Panc1 (cell line): Measurements from ENCODE around the gene ISYNA1.

Source experiments
- POLR2AphosphoS5 ChIP-seq: IDR thresholded peaks from 2 replicates; pipeline ENCODE4 v1.6.1; 2012; ENCODE audit warnings: mild to moderate bottlenecking, low read depth, low read length, moderate library complexity
- TCF7L2 ChIP-seq: IDR thresholded peaks from 2 replicates; pipeline ENCODE4 v1.6.1; 2011; ENCODE audit warnings: mild to moderate bottlenecking, low read depth, low read length, inconsistent platforms
- TF ChIP-seq, protein P1 (sequence below): fragments of 450-650 bp; IDR thresholded peaks from 2 replicates; pipeline ENCODE4 v1.5.1; 2017; ENCODE audit warnings: mild to moderate bottlenecking
- TF ChIP-seq, protein P2 (sequence below), 2 experiments: IDR thresholded peaks; 2 replicates each; pipeline ENCODE4 v1.6.1; 2011 to 2012; ENCODE audit warnings: low read depth in 2 of 2, control low read depth in 1 of 2, low read length in 1 of 2, mild to moderate bottlenecking in 1 of 2, moderate library complexity in 1 of 2; ENCODE audit not compliant: insufficient read depth in 1 of 2

DNA sequence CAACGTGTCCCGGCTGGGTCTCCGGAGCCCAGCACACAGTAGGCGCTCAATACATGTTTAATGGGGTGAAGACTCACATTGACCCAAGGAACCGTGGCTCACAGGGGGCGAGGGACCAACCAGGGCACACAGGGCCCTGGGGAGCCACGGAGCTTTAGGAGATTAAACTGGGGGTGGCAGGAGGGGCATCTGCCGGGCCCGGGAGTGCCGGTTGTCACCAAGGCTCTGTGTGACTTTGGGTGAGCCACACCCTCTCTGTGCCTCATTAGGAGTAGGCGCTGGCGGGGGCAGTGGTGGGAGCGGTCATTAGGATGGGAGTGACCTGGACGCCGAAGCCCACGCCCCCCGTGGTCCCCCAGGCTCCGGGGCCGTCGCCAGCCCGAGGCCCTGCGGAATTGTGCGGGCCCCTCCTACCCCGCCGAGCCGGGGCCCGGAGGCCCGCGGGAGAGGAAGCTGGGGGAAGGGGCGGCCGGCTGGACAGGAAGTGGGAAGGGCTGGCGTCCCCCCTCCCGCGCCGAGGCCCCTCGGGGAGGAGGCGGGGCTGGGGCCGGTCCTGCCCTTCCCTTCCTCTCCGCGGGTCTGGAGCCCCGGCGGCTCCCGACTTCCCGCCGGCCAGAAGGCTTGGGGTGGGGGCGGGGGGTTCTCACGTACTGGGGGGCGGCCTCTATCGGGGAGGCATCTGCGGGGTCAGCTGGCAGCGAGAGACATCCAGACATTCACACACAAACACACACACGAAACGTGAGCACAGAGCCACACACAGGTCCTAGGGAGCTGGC lies 20.5 kb downstream of the ISYNA1 start:
- TF ChIP-seq, protein P1, sequence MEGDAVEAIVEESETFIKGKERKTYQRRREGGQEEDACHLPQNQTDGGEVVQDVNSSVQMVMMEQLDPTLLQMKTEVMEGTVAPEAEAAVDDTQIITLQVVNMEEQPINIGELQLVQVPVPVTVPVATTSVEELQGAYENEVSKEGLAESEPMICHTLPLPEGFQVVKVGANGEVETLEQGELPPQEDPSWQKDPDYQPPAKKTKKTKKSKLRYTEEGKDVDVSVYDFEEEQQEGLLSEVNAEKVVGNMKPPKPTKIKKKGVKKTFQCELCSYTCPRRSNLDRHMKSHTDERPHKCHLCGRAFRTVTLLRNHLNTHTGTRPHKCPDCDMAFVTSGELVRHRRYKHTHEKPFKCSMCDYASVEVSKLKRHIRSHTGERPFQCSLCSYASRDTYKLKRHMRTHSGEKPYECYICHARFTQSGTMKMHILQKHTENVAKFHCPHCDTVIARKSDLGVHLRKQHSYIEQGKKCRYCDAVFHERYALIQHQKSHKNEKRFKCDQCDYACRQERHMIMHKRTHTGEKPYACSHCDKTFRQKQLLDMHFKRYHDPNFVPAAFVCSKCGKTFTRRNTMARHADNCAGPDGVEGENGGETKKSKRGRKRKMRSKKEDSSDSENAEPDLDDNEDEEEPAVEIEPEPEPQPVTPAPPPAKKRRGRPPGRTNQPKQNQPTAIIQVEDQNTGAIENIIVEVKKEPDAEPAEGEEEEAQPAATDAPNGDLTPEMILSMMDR: no peak
- no peak for TF ChIP-seq POLR2AphosphoS5
- TF ChIP-seq, protein P2, sequence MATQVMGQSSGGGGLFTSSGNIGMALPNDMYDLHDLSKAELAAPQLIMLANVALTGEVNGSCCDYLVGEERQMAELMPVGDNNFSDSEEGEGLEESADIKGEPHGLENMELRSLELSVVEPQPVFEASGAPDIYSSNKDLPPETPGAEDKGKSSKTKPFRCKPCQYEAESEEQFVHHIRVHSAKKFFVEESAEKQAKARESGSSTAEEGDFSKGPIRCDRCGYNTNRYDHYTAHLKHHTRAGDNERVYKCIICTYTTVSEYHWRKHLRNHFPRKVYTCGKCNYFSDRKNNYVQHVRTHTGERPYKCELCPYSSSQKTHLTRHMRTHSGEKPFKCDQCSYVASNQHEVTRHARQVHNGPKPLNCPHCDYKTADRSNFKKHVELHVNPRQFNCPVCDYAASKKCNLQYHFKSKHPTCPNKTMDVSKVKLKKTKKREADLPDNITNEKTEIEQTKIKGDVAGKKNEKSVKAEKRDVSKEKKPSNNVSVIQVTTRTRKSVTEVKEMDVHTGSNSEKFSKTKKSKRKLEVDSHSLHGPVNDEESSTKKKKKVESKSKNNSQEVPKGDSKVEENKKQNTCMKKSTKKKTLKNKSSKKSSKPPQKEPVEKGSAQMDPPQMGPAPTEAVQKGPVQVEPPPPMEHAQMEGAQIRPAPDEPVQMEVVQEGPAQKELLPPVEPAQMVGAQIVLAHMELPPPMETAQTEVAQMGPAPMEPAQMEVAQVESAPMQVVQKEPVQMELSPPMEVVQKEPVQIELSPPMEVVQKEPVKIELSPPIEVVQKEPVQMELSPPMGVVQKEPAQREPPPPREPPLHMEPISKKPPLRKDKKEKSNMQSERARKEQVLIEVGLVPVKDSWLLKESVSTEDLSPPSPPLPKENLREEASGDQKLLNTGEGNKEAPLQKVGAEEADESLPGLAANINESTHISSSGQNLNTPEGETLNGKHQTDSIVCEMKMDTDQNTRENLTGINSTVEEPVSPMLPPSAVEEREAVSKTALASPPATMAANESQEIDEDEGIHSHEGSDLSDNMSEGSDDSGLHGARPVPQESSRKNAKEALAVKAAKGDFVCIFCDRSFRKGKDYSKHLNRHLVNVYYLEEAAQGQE (IDR thresholded peaks at IDR 0.05; ENCODE audit: insufficient read depth in 1 of 2, low read depth in 2 of 2, low read length in 1 of 2): no peak
- TF ChIP-seq TCF7L2: no peak
